Measurements from ENCODE around the gene DLGAP1. TPM values are rescaled to one million over a fixed set of nuclear protein-coding genes. Genes with fewer than 3 reads are reported as not detected.

Gene DLGAP1
- total and polyA plus RNA-seq, 7 donors: 0.13 to 2.6 (median 1.3) TPM; not detected in 1

DNA sequence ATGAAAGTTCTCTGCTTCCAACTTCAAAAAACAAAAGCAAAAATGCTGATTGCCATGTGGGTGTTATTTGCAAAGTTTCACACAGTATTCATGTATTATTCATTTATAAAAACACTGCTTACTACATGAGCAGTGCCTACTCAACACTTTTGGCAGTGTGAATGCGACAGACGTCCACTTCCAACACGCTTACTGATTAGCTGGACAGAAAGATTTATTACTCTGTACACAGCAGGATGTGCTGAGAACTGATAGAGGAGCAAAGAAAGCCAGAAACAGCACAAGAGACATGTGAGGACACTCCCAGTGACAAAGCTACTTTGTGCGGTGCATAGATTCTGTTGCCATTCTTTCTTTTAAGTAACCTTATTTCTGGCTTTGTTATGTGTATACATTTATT lies 258.8 kb downstream of the DLGAP1 start:
- 37 to 54% methylated on average over 4 of the region's 4 CpGs for WGBS, 2 donors
- intact Hi-C loops (cut with DNase I): no loop called here
- Histone ChIP-seq H3K27me3 (no peaks in the 10 kb centered on the region), H3K36me3 (no peaks in the 10 kb centered on the region), H3K27ac (no peak overlapping the region), H3K4me1 (no peaks in the 10 kb centered on the region), H3K9me3 (no peaks in the 10 kb centered on the region), H3K4me3 (no peak overlapping the region)
- TF ChIP-seq, protein P1, sequence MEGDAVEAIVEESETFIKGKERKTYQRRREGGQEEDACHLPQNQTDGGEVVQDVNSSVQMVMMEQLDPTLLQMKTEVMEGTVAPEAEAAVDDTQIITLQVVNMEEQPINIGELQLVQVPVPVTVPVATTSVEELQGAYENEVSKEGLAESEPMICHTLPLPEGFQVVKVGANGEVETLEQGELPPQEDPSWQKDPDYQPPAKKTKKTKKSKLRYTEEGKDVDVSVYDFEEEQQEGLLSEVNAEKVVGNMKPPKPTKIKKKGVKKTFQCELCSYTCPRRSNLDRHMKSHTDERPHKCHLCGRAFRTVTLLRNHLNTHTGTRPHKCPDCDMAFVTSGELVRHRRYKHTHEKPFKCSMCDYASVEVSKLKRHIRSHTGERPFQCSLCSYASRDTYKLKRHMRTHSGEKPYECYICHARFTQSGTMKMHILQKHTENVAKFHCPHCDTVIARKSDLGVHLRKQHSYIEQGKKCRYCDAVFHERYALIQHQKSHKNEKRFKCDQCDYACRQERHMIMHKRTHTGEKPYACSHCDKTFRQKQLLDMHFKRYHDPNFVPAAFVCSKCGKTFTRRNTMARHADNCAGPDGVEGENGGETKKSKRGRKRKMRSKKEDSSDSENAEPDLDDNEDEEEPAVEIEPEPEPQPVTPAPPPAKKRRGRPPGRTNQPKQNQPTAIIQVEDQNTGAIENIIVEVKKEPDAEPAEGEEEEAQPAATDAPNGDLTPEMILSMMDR (IDR thresholded peaks at IDR 0.05): no peak
- TF ChIP-seq EP300 (IDR thresholded peaks at IDR 0.05) (no peak), POLR2A (IDR thresholded peaks at IDR 0.05) (no peak), POLR2AphosphoS5 (IDR thresholded peaks at IDR 0.05) (no peak)
- no peak for DNase-seq

DNA sequence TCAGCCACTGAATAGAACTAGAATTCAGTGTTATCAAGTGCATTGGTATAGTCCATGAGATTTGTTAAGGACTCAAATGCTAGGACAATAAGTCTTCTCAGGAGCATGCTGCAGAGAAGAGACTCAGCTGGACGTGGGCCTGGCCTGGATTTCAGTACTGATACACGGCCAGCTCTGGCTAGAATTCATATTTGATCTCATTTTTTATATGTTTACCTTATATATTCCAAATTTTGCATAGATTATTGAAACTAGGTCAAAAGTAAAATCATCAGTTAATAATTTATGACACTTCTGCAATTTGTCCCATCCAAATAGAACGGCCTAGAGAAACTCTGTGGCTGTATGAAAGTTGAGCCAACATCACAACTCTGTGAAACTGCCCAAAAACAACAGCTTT lies 262.0 kb downstream of the DLGAP1 start:
- no peaks in the 10 kb centered on the region for H3K36me3 ChIP-seq
- H3K27me3 ChIP-seq: no peaks in the 10 kb centered on the region
- intact Hi-C loops (cut with DNase I): no loop called here
- WGBS, 2 donors: 48 to 55% methylated on average over 3 of the region's 3 CpGs
- no peaks in the 10 kb centered on the region for H3K9me3 ChIP-seq
- TF ChIP-seq, protein P1 (IDR thresholded peaks at IDR 0.05): no peak
- no peak for TF ChIP-seq POLR2A (IDR thresholded peaks at IDR 0.05)
- no peak for TF ChIP-seq EP300 (IDR thresholded peaks at IDR 0.05)
- no peak for TF ChIP-seq POLR2AphosphoS5 (IDR thresholded peaks at IDR 0.05)
- H3K27ac ChIP-seq: no peak overlapping the region
- no peaks in the 10 kb centered on the region for H3K4me1 ChIP-seq
- H3K4me3 ChIP-seq: no peak overlapping the region
- DNase-seq: no peak

DNA sequence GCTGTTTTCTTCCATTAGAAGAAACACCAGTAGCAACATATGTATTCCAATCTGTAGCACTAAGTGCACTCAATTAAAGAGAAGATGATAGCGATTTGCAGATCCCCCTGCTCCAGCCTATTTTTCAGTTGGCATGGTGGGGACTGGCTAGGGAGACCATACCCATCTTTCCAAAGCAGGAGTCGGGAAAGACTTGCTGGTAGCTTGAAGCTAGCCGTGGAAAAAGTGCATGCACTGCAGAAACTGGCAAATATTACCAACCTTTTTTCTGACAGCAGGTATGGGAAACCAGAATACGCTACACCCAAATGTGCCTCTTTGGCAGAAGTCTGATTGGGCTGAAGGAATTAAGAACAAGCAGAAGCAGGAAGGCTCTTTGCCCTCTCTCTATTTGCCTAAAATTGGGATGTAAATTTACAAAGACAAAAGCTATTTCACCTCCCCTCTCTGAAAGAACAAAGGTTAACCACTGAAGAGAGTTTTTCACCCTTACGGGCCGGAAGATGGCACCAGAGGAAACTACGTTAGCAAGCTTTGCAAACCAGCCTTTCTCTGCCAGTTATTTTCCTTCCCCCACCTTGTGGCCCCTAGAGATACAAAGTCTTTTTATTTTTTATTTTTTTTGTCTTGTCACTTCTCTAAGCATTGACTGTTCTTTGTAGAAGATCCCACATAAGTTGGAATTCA lies 273.1 kb downstream of the DLGAP1 start:
- H3K36me3 ChIP-seq: no peaks in the 10 kb centered on the region
- TF ChIP-seq POLR2A (IDR thresholded peaks at IDR 0.05): no peak
- TF ChIP-seq, protein P1 (IDR thresholded peaks at IDR 0.05): no peak
- no peak for TF ChIP-seq EP300 (IDR thresholded peaks at IDR 0.05)
- TF ChIP-seq POLR2AphosphoS5 (IDR thresholded peaks at IDR 0.05): no peak
- H3K27me3 ChIP-seq: no peaks in the 10 kb centered on the region
- no peak for DNase-seq
- H3K4me3 ChIP-seq: no peak overlapping the region
- intact Hi-C loops (cut with DNase I): no loop called here
- H3K4me1 ChIP-seq: no peaks in the 10 kb centered on the region
- H3K27ac ChIP-seq: no peak overlapping the region
- 56 to 65% methylated on average over 7 of the region's 7 CpGs for WGBS, 2 donors
- no peaks in the 10 kb centered on the region for H3K9me3 ChIP-seq

DNA sequence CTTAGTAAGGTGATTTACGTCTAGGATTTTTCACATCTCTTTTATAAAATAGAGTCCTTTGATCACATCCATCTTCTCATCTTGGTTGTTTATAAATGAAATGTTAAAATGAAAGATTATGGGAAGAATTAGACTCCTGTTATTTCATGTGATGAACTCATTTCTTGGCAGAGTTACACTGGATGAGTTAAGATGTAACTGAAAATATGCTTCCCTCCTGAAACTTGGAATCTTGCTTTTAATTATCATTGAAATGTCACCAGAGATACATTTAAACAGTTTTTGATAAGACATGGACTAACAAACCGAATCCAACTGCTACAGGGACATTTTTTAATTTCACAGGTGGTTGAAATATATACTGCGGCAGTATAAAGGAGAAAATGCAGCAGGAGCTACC lies 274.0 kb downstream of the DLGAP1 start:
- intact Hi-C loops (cut with DNase I): no loop called here
- 65 to 70% methylated on average over 3 of the region's 3 CpGs for WGBS, 2 donors
- Histone ChIP-seq H3K27ac (no peak overlapping the region), H3K4me3 (no peak overlapping the region), H3K36me3 (no peaks in the 10 kb centered on the region), H3K9me3 (no peaks in the 10 kb centered on the region), H3K27me3 (no peaks in the 10 kb centered on the region), H3K4me1 (no peaks in the 10 kb centered on the region)
- DNase-seq: no peak
- TF ChIP-seq, protein P1 (IDR thresholded peaks at IDR 0.05): no peak
- TF ChIP-seq EP300 (IDR thresholded peaks at IDR 0.05) (no peak), POLR2AphosphoS5 (IDR thresholded peaks at IDR 0.05) (no peak), POLR2A (IDR thresholded peaks at IDR 0.05) (no peak)
